H1 (cell line): ENCODE measurements around the gene TMEM255B. TPM values are rescaled to one million over a fixed set of nuclear protein-coding genes. Genes with fewer than 3 reads are reported as not detected.

Experiments
- CTCF ChIA-PET: fragments of 300-600 bp; sonication (Branson Sonifier 250); formaldehyde crosslinking; loops from one replicate; lab custom pipeline; 2021; ENCODE audit not compliant: partially characterized antibody; lab: Charles Lee
- POLR2A ChIA-PET: fragments of 300-600 bp; sonication (Branson Sonifier 250); formaldehyde crosslinking; loops from one replicate; lab custom pipeline; 2021; ENCODE audit warnings: inconsistent platforms; ENCODE audit not compliant: partially characterized antibody; lab: Charles Lee
- DNase-seq, 2 experiments: peaks; one replicate each; pipeline versions ENCODE4 v3.0.0 to v3.0.0-alpha.2; 2010 to 2022; ENCODE audit warnings: low spot score in 2 of 2, low read depth in 1 of 2, mixed read lengths in 1 of 2
- FAIRE-seq: peaks from 2 replicates; lab custom pipeline; 2011; peaks lifted over from hg19 to GRCh38; lab: Jason Lieb, UNC
- H2AFZ ChIP-seq: 2 replicates; pipeline ENCODE4 v1.8.1; 2012; ENCODE audit warnings: low read length, inconsistent platforms
- H2AK5ac ChIP-seq: 2 replicates; pipeline ENCODE4 v1.6.1; 2013; ENCODE audit warnings: low read depth, low read length
- H2BK120ac ChIP-seq: replicated peaks from 2 replicates; pipeline ENCODE3; 2013; ENCODE audit warnings: low read depth, low read length, inconsistent platforms
- H2BK12ac ChIP-seq: 2 replicates; pipeline ENCODE4 v1.6.1; 2013; ENCODE audit warnings: low read depth, low read length
- H2BK15ac ChIP-seq: 2 replicates; pipeline ENCODE4 v1.6.1; 2013; ENCODE audit warnings: low read length
- H2BK20ac ChIP-seq: 2 replicates; pipeline ENCODE4 v1.6.1; 2013; ENCODE audit warnings: low read length
- H2BK5ac ChIP-seq: 2 replicates; pipeline ENCODE4 v1.6.1; 2013; ENCODE audit warnings: low read depth, low read length
- H3K14ac ChIP-seq: 2 replicates; pipeline ENCODE4 v1.6.1; 2013; ENCODE audit warnings: inconsistent platforms; ENCODE audit not compliant: insufficient read length
- H3K18ac ChIP-seq: 2 replicates; pipeline ENCODE4 v1.6.1; 2013; ENCODE audit warnings: low read length; ENCODE audit errors: extremely low read depth
- H3K23ac ChIP-seq: 2 replicates; pipeline ENCODE4 v1.6.1; 2013; ENCODE audit warnings: inconsistent platforms; ENCODE audit not compliant: insufficient read length
- H3K23me2 ChIP-seq: 2 replicates; pipeline ENCODE4 v1.6.1; 2013; ENCODE audit warnings: low read depth, low read length
- H3K27ac ChIP-seq: 2 replicates; pipeline ENCODE4 v1.6.1; 2011; ENCODE audit warnings: low read depth, low read length, inconsistent platforms
- H3K27me3 ChIP-seq, 4 experiments: replicated peaks in 1 of 4; 1 replicate in 1 of 4; 2 replicates in 3 of 4; pipeline versions ENCODE4 v1.6.1 to v1.8.1; 2011 to 2013; ENCODE audit warnings: low read length in 3 of 4, mild to moderate bottlenecking in 3 of 4, inconsistent platforms in 2 of 4, mixed read lengths in 2 of 4, moderate library complexity in 1 of 4; ENCODE audit not compliant: control insufficient read depth in 3 of 4, insufficient read depth in 3 of 4; ENCODE audit errors: extremely low read depth in 1 of 4
- H3K36me3 ChIP-seq, 4 experiments: 2 replicates each; pipeline versions ENCODE4 v1.6.1 to v1.8.1; 2011 to 2013; ENCODE audit warnings: mild to moderate bottlenecking in 4 of 4, low read length in 3 of 4, moderate library complexity in 2 of 4, control low read depth in 1 of 4, inconsistent platforms in 1 of 4; ENCODE audit not compliant: insufficient read depth in 4 of 4, control insufficient read depth in 2 of 4
- H3K4ac ChIP-seq: replicated peaks from 2 replicates; pipeline ENCODE3; 2013; ENCODE audit warnings: low read length, low read depth, mixed read lengths, inconsistent platforms; ENCODE audit not compliant: insufficient read length
- H3K4me1 ChIP-seq, 4 experiments: replicated peaks in 1 of 4; 1 replicate in 1 of 4; 2 replicates in 3 of 4; pipeline versions ENCODE4 v1.6.1 to v1.8.1; 2011 to 2013; ENCODE audit warnings: low read length in 3 of 4, inconsistent platforms in 2 of 4, mixed read lengths in 1 of 4; ENCODE audit not compliant: insufficient read depth in 4 of 4, control insufficient read depth in 3 of 4
- H3K4me2 ChIP-seq, 2 experiments: 2 replicates each; pipeline versions ENCODE4 v1.6.1 to v1.8.1; 2011 to 2013; ENCODE audit warnings: low read depth in 2 of 2, low read length in 2 of 2, control low read depth in 1 of 2, inconsistent platforms in 1 of 2, mild to moderate bottlenecking in 1 of 2; ENCODE audit not compliant: insufficient read depth in 1 of 2
- H3K4me3 ChIP-seq, 4 experiments: fragments of 200-600, 300-600 bp in 1 of 4; sonication (generic), shearing (Covaris generic), sonication (Bioruptor Twin) in 1 of 4; 2 replicates each; pipeline versions ENCODE4 v1.5.1 to v1.8.1; 2011 to 2016; ENCODE audit warnings: low read length in 4 of 4, low read depth in 3 of 4, control low read depth in 2 of 4, inconsistent platforms in 2 of 4, mild to moderate bottlenecking in 2 of 4, mixed read lengths in 1 of 4, moderate library complexity in 1 of 4; ENCODE audit not compliant: insufficient read depth in 2 of 4; ENCODE audit errors: extremely low read depth in 1 of 4
- H3K56ac ChIP-seq: replicated peaks from 2 replicates; pipeline ENCODE3; 2013; ENCODE audit warnings: low read depth, mild to moderate bottlenecking, mixed read lengths, low read length, inconsistent platforms; ENCODE audit not compliant: insufficient read length
- H3K79me1 ChIP-seq: 2 replicates; pipeline ENCODE4 v1.6.1; 2013; ENCODE audit warnings: low read depth, low read length, control low read depth
- H3K79me2 ChIP-seq, 2 experiments: 2 replicates each; pipeline versions ENCODE4 v1.6.1 to v1.8.1; 2012 to 2013; ENCODE audit warnings: low read length in 2 of 2, mild to moderate bottlenecking in 2 of 2, inconsistent platforms in 1 of 2; ENCODE audit not compliant: insufficient read depth in 2 of 2, control insufficient read depth in 1 of 2
- H3K9ac ChIP-seq, 4 experiments: replicated peaks in 1 of 4; 1 replicate in 1 of 4; 2 replicates in 3 of 4; pipeline versions ENCODE4 v1.6.1 to v1.8.1; 2011 to 2013; ENCODE audit warnings: low read depth in 3 of 4, low read length in 3 of 4, control low read depth in 2 of 4, mild to moderate bottlenecking in 2 of 4, moderate library complexity in 2 of 4, inconsistent platforms in 1 of 4; ENCODE audit errors: extremely low read depth in 1 of 4
- H3K9me3 ChIP-seq, 2 experiments: 2 replicates each; pipeline versions ENCODE4 v1.6.1 to v1.8.1; 2012 to 2013; ENCODE audit warnings: mild to moderate bottlenecking in 2 of 2, moderate library complexity in 2 of 2, control low read depth in 1 of 2, inconsistent platforms in 1 of 2, low read depth in 1 of 2, low read length in 1 of 2, mixed read lengths in 1 of 2; ENCODE audit not compliant: insufficient read depth in 2 of 2
- H4K20me1 ChIP-seq, 2 experiments: replicated peaks in 1 of 2; 2 replicates each; pipeline versions ENCODE3 to v1.8.1; 2011 to 2013; ENCODE audit warnings: inconsistent platforms in 2 of 2, low read length in 2 of 2, mild to moderate bottlenecking in 1 of 2; ENCODE audit not compliant: insufficient read depth in 2 of 2, control insufficient read depth in 1 of 2
- H4K5ac ChIP-seq: 2 replicates; pipeline ENCODE4 v1.6.1; 2013; ENCODE audit warnings: low read length, low read depth, mixed read lengths, inconsistent platforms; ENCODE audit not compliant: insufficient read length
- H4K8ac ChIP-seq: 2 replicates; pipeline ENCODE4 v1.8.0; 2013; ENCODE audit warnings: mild to moderate bottlenecking, moderate library complexity, low read length, inconsistent platforms; ENCODE audit not compliant: insufficient read depth; ENCODE audit errors: extremely low read depth
- H4K91ac ChIP-seq: replicated peaks from 2 replicates; pipeline ENCODE3; 2013; ENCODE audit warnings: low read length, mixed read lengths, inconsistent platforms; ENCODE audit not compliant: insufficient read length
- ATF2 ChIP-seq: IDR thresholded peaks from 2 replicates; pipeline ENCODE4 v1.6.1; 2012; ENCODE audit warnings: low read length, inconsistent platforms
- CHD2 ChIP-seq: IDR thresholded peaks from 2 replicates; pipeline ENCODE4 v1.6.1; 2012; ENCODE audit warnings: low read length, improper control_type of control experiment
- HDAC2 ChIP-seq, 2 experiments: fragments of 300-600 bp in 1 of 2; sonication (generic) in 1 of 2; IDR thresholded peaks; 2 replicates each; pipeline ENCODE4 v1.6.1; 2011 to 2012; ENCODE audit warnings: low read depth in 2 of 2, low read length in 2 of 2, mild to moderate bottlenecking in 2 of 2, moderate library complexity in 2 of 2, borderline replicate concordance in 1 of 2, inconsistent platforms in 1 of 2
- JUN ChIP-seq: IDR thresholded peaks from 2 replicates; pipeline ENCODE4 v1.6.1; 2011; ENCODE audit warnings: low read depth, mild to moderate bottlenecking, improper control_type of control experiment, low read length
- WGBS, 2 experiments: shearing (Covaris generic) in 1 of 2; methylation state at CpG; one replicate each; pipeline versions ENCODE4 v1.1.6 to v1.1.7; 2013 to 2015; ENCODE audit warnings: low lambda C conversion rate in 2 of 2, mixed read lengths in 2 of 2, inconsistent platforms in 1 of 2, low coverage in 1 of 2, missing lambda C conversion rate in 1 of 2; ENCODE audit not compliant: insufficient replicate concordance in 2 of 2, insufficient coverage in 1 of 2, insufficient read length in 1 of 2; ENCODE audit errors: extremely low coverage in 1 of 2, missing lambda C conversion rate in 1 of 2; 5-methylcytosine and 5-hydroxymethylcytosine counted together
- polyA plus RNA-seq, 7 experiments: library from polyadenylated mRNA; depleted of rRNA in 3 of 7; stranded (reverse) in 5 of 7; unstranded in 2 of 7; fragments of >200 nt in 5 of 7; fragments of 200-250 nt in 2 of 7; gene quantifications; 1 replicate in 5 of 7; 2 replicates in 1 of 7; 4 replicates in 1 of 7; pipeline versions ENCODE4 v1.2.1 to v1.2.3, GENCODE V29; 2011 to 2013; ENCODE audit warnings: missing spikeins in 2 of 7, mixed read lengths in 2 of 7
- total RNA-seq: library from RNA; stranded (reverse); fragmentation: NEBNext Ultra II Directional; extraction: Animal tissue kit (Norgen Biotek cat#: 25700); gene quantifications from 2 replicates; pipeline ENCODE4 v1.2.1, GENCODE V29; 2021

The TMEM255B gene
- total and polyA plus RNA-seq, 2 of the 8 experiments (the other 6 are each of a cell fraction or from before 2014, with no cell fraction given) = 3.4 to 4.4 TPM

GRCh38 chr13:113832631-113833030 lies 73.6 kb downstream of the TMEM255B start:
- H4K8ac ChIP-seq = no peak overlapping the region; the same call in 1 of the 2 replicates
- H3K9me3 ChIP-seq = no peaks in the 10 kb centered on the region
- no peak overlapping the region for H3K56ac ChIP-seq
- no peak for FAIRE-seq
- no peaks in the 10 kb centered on the region for H3K79me2 ChIP-seq
- H3K27ac ChIP-seq = no peak overlapping the region
- peaks cover 0 to 1% of the 10 kb centered on the region in 2 experiments for H4K20me1 ChIP-seq
- no peak overlapping the region for H3K9ac ChIP-seq
- no peak overlapping the region for H3K4ac ChIP-seq
- H3K79me1 ChIP-seq = no peaks in the 10 kb centered on the region
- H4K91ac ChIP-seq = no peak overlapping the region
- CTCF ChIA-PET = interaction anchor here (1.0 to 1.5 kb wide), 2 partner anchors 12 to 19 kb away, joined by 3 read pairs; no protein-coding TSS in a partner anchor
- no peak for DNase-seq
- no peaks in the 10 kb centered on the region for H3K23me2 ChIP-seq
- no peak overlapping the region for H2AFZ ChIP-seq
- peaks cover 0 to 12% (median 3%) of the 10 kb centered on the region in 4 experiments; a peak in 4 of 8 replicates for H3K36me3 ChIP-seq
- H3K27me3 ChIP-seq = no peaks in the 10 kb centered on the region
- H3K14ac ChIP-seq = no peak overlapping the region
- no peak overlapping the region for H2BK15ac ChIP-seq
- 90% methylated on average over 11 of the region's 23 CpGs; no CpG with 5 or more reads in 1 of the 2 experiments for WGBS, 2 experiments
- peaks cover 0 to 15% (median 5%) of the 10 kb centered on the region in 4 experiments; a peak in 4 of 7 replicates for H3K4me1 ChIP-seq
- TF ChIP-seq CHD2 (no peak), ATF2 (no peak), JUN (no peak), HDAC2 (IDR thresholded peaks at IDR 0.05; ENCODE audit: borderline replicate concordance in 1 of 2, low read depth in 2 of 2, low read length in 2 of 2) (no peak)
- TF ChIP-seq, all 59 proteins: peak for 0
- Histone ChIP-seq H3K23ac (no peak overlapping the region), H2AK5ac (no peak overlapping the region), H2BK120ac (no peak overlapping the region), H2BK20ac (no peak overlapping the region), H3K4me2 (no peak overlapping the region), H4K5ac (no peak overlapping the region), H3K18ac (no peak overlapping the region), H2BK5ac (no peak overlapping the region), H2BK12ac (no peak overlapping the region), H3K4me3 (no peak overlapping the region)
- POLR2A ChIA-PET = no interaction called here
